ENCODE measurements around the gene CERS6. TPM values are rescaled to one million over a fixed set of nuclear protein-coding genes. Genes with fewer than 3 reads are reported as not detected.

The CERS6 gene
- total RNA-seq, 1 experiment from 2014 or later = 30.3 TPM

- Histone ChIP-seq H3K27ac (ENCODE audit: low read length) (no peak overlapping the region), H3K36me3 (ENCODE audit: control insufficient read depth, insufficient read depth, low read length) (no peaks in the 10 kb centered on the region), H3K4me1 (ENCODE audit: control insufficient read depth, insufficient read depth, low read length) (no peaks in the 10 kb centered on the region), H3K4me3 (ENCODE audit: low read depth in 2 of 2, low read length in 2 of 2) (no peak overlapping the region), H3K9me3 (ENCODE audit: control insufficient read depth, insufficient read depth, low read depth, low read length) (no peaks in the 10 kb centered on the region), H3K27me3 (ENCODE audit: control insufficient read depth, insufficient read depth, low read length) (no peaks in the 10 kb centered on the region)
- BruUV-seq (replicated peaks) = no TSS peak
- intact Hi-C loops (cut with micrococcal nuclease; ENCODE audit: unreplicated experiment) = no loop called here
- TF ChIP-seq CTCF (IDR thresholded peaks at IDR 0.05) = no peak
- no peak for TF ChIP-seq POLR2AphosphoS5 (IDR thresholded peaks at IDR 0.05; ENCODE audit: low read depth, low read length)
- TF ChIP-seq SIN3A (IDR thresholded peaks at IDR 0.05; ENCODE audit: borderline replicate concordance, insufficient read depth, low read depth, low read length) = no peak
- TF ChIP-seq TCF7L2 (IDR thresholded peaks at IDR 0.05; ENCODE audit: low read depth, low read length) = no peak
- TF ChIP-seq REST (IDR thresholded peaks at IDR 0.05; ENCODE audit: insufficient read depth in 1 of 2, low read depth in 2 of 2, low read length in 1 of 2) = no peak
- CTCF ChIA-PET = interaction anchor here (0.7 kb wide), 1 partner anchor 40 kb away, joined by 4 read pairs; no protein-coding TSS in a partner anchor
- DNase-seq (ENCODE audit: low read depth, low spot score) (no peak), ATAC-seq (no peak)
- POLR2A ChIA-PET = interaction anchor here (0.7 kb wide), 1 partner anchor 32 kb away, joined by 5 read pairs; no protein-coding TSS in a partner anchor
- in situ Hi-C loops (cut with HindIII; ENCODE audit: low pct_unique_long_range_greater_than_20kb, low sequenced_read_pairs) = no loop called here
These were observed 54.2 kb downstream of the CERS6 start for GRCh38 chr2:168510125-168510756.

- H3K36me3 ChIP-seq (ENCODE audit: control insufficient read depth, insufficient read depth, low read length) = no peaks in the 10 kb centered on the region
- ChIA-PET POLR2A (no interaction called here), CTCF (no interaction called here)
- H3K9me3 ChIP-seq (ENCODE audit: control insufficient read depth, insufficient read depth, low read depth, low read length) = no peaks in the 10 kb centered on the region
- in situ Hi-C loops (cut with HindIII; ENCODE audit: low pct_unique_long_range_greater_than_20kb, low sequenced_read_pairs) = no loop called here
- no peaks in the 10 kb centered on the region for H3K27me3 ChIP-seq (ENCODE audit: control insufficient read depth, insufficient read depth, low read length)
- no peak overlapping the region for H3K27ac ChIP-seq (ENCODE audit: low read length)
- BruUV-seq (replicated peaks) = no TSS peak
- H3K4me3 ChIP-seq (ENCODE audit: low read depth in 2 of 2, low read length in 2 of 2) = no peak overlapping the region
- ATAC-seq (no peak), DNase-seq (ENCODE audit: low read depth, low spot score) (no peak)
- peaks cover 8% of the 10 kb centered on the region; the same call in 1 of the 2 replicates for H3K4me1 ChIP-seq (ENCODE audit: control insufficient read depth, insufficient read depth, low read length)
- intact Hi-C loops (cut with micrococcal nuclease; ENCODE audit: unreplicated experiment) = no loop called here
- TF ChIP-seq CTCF (IDR thresholded peaks at IDR 0.05) = no peak
- TF ChIP-seq TCF7L2 (IDR thresholded peaks at IDR 0.05; ENCODE audit: low read depth, low read length) = no peak
- no peak for TF ChIP-seq POLR2AphosphoS5 (IDR thresholded peaks at IDR 0.05; ENCODE audit: low read depth, low read length)
- TF ChIP-seq SIN3A (IDR thresholded peaks at IDR 0.05; ENCODE audit: borderline replicate concordance, insufficient read depth, low read depth, low read length) = no peak
- no peak for TF ChIP-seq REST (IDR thresholded peaks at IDR 0.05; ENCODE audit: insufficient read depth in 1 of 2, low read depth in 2 of 2, low read length in 1 of 2)
These were observed 58.6 kb downstream of the CERS6 start for GRCh38 chr2:168514692-168515091.
